OCI-LY1 (cell line): ENCODE data around the gene ANKRD13B.
"Not testable (repeated sequence)": the region's sequence is repeated elsewhere in the genome, so short reads cannot be mapped to it uniquely, and the experiment has no call there.

Experiments used
- H2AFZ ChIP-seq: fragments of 200-600 bp; sonication (generic), shearing (Covaris generic); 2 replicates; pipeline ENCODE4 v1.6.0; 2014; ENCODE audit warnings: antibody characterized with exemption, mild to moderate bottlenecking, low read length
- H3F3A ChIP-seq: fragments of 200-600 bp; sonication (generic), shearing (Covaris generic); 2 replicates; pipeline ENCODE4 v1.6.0; 2014; ENCODE audit warnings: mild to moderate bottlenecking, antibody characterized with exemption, low read length, moderate library complexity; ENCODE audit not compliant: insufficient read depth
- H3K27ac ChIP-seq: fragments of 200-600 bp; sonication (generic); 2 replicates; pipeline ENCODE4 v1.5.1; 2014; ENCODE audit warnings: low read length, mixed run types, mild to moderate bottlenecking, low read depth; ENCODE audit not compliant: poor library complexity, severe bottlenecking
- H3K27me3 ChIP-seq: fragments of 200-600 bp; sonication (generic); 2 replicates; pipeline ENCODE4 v1.6.0; 2014; ENCODE audit warnings: antibody characterized with exemption, mild to moderate bottlenecking, low read length, moderate library complexity; ENCODE audit not compliant: insufficient read depth
- H3K36me3 ChIP-seq: fragments of 200-600 bp; sonication (generic); 2 replicates; pipeline ENCODE4 v1.6.1; 2014; ENCODE audit warnings: mild to moderate bottlenecking, antibody characterized with exemption, low read length, moderate library complexity, mixed read lengths; ENCODE audit not compliant: insufficient read depth
- H3K4me1 ChIP-seq: fragments of 200-600 bp; sonication (generic); 2 replicates; pipeline ENCODE4 v1.5.1; 2014; ENCODE audit warnings: mild to moderate bottlenecking, low read length, moderate library complexity; ENCODE audit not compliant: insufficient read depth, severe bottlenecking
- H3K4me2 ChIP-seq: fragments of 200-600 bp; sonication (generic), shearing (Covaris generic); 2 replicates; pipeline ENCODE4 v1.6.1; 2014; ENCODE audit warnings: low read length
- H3K4me3 ChIP-seq: fragments of 200-600 bp; sonication (generic); 2 replicates; pipeline ENCODE4 v1.5.1; 2014; ENCODE audit warnings: low read length, low read depth, mild to moderate bottlenecking, mixed read lengths; ENCODE audit not compliant: poor library complexity, severe bottlenecking
- H3K79me2 ChIP-seq: fragments of 200-600 bp; shearing (Covaris generic); 2 replicates; pipeline ENCODE4 v1.6.1; 2016; ENCODE audit warnings: mixed run types, low read length, mixed read lengths; ENCODE audit not compliant: insufficient read depth
- H3K9ac ChIP-seq: fragments of 200-600 bp; sonication (generic), shearing (Covaris generic); 2 replicates; pipeline ENCODE4 v1.6.1; 2014; ENCODE audit warnings: mild to moderate bottlenecking, low read length, mixed read lengths
- H3K9me2 ChIP-seq: fragments of 200-600 bp; sonication (generic), shearing (Covaris generic); 2 replicates; pipeline ENCODE4 v1.6.1; 2014; ENCODE audit warnings: low read depth, mild to moderate bottlenecking, low read length, mixed read lengths
- H3K9me3 ChIP-seq: fragments of 200-600 bp; shearing (Covaris generic); 2 replicates; pipeline ENCODE4 v1.6.1; 2014; ENCODE audit warnings: low read length, mixed read lengths
- H4K20me1 ChIP-seq: fragments of 200-600 bp; sonication (generic), shearing (Covaris generic); 2 replicates; pipeline ENCODE4 v1.6.0; 2016; ENCODE audit warnings: mild to moderate bottlenecking, low read length; ENCODE audit not compliant: insufficient read depth
- CTCF ChIP-seq: fragments of 200-600 bp; sonication (generic), shearing (Covaris generic); IDR thresholded peaks from 2 replicates; pipeline ENCODE4 v1.5.1; 2017; ENCODE audit warnings: mild to moderate bottlenecking, antibody characterized with exemption, low read length, moderate library complexity, mixed read lengths
- EZH2 ChIP-seq: fragments of 200-600 bp; sonication (generic), shearing (Covaris generic); IDR thresholded peaks from 2 replicates; pipeline ENCODE4 v1.8.0; 2017; ENCODE audit warnings: borderline replicate concordance, mixed run types, mild to moderate bottlenecking, antibody characterized with exemption, low read length, moderate library complexity, mixed read lengths

Gene ANKRD13B

GRCh38 chr17:29649359-29649758, 56.4 kb downstream of the ANKRD13B start:
- Histone ChIP-seq H3K4me2 (no peak overlapping the region), H3K9ac (no peak overlapping the region), H3K9me3 (no peaks in the 10 kb centered on the region), H3K4me1 (peaks cover under 1% of the 10 kb centered on the region), H3K4me3 (no peak overlapping the region), H3K36me3 (peaks cover 78% of the 10 kb centered on the region), H3K9me2 (no peaks in the 10 kb centered on the region), H3F3A (no peaks in the 10 kb centered on the region), H3K27me3 (no peaks in the 10 kb centered on the region), H4K20me1 (no peaks in the 10 kb centered on the region), H2AFZ (no peak overlapping the region), H3K79me2 (no peaks in the 10 kb centered on the region), H3K27ac (no peak overlapping the region)
- TF ChIP-seq EZH2 = no peak
- no peak for TF ChIP-seq CTCF

DNA sequence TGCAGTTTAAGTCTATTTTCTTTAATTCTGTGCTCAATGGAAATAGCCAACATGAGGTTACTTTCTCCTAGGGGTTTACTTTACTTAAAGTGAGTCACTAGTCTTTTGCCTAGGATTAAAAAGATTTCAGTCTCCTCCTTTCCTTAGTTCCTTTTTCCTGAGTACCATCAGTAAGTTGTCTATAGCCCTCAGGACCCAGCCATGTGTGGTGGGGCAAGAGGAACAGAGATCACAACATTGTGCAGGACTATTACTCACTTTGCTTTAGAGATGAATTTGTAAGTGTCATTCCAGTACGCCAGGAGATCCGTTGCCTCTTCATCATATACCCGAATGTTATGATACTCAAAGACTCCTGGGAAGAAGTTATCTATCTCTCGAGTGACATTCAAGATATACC, 57.5 kb downstream of the ANKRD13B start:
- Histone ChIP-seq H3K27me3 (no peaks in the 10 kb centered on the region), H3K36me3 (peaks cover 78% of the 10 kb centered on the region), H3F3A (no peaks in the 10 kb centered on the region), H3K9me2 (no peaks in the 10 kb centered on the region), H3K9ac (no peak overlapping the region), H4K20me1 (no peaks in the 10 kb centered on the region), H3K27ac (no peak overlapping the region), H2AFZ (no peak overlapping the region), H3K4me2 (no peak overlapping the region), H3K4me1 (no peaks in the 10 kb centered on the region), H3K79me2 (no peaks in the 10 kb centered on the region), H3K9me3 (no peaks in the 10 kb centered on the region), H3K4me3 (no peak overlapping the region)
- TF ChIP-seq CTCF = no peak
- no peak for TF ChIP-seq EZH2

DNA sequence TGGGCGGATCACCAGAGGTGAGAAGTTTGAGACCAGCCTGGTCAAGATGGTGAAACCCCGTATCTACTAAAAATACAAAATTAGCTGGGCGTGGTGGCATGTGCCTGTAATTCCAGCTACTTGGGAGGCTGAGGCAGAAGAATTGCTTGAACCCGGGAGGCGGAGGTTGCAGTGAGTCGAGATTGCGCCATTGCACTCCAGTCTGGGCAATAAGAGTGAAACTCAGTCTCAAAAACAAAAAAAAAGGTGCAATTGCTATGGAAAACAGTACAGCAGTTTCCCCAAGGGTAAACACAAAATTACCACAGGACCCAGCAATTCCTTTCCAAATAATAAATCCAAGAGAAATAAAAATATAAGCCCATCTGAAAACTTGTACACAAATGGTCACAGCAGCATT, 59.0 kb downstream of the ANKRD13B start:
- not testable (repeated sequence) for H3F3A ChIP-seq, H3K4me3 ChIP-seq, H3K79me2 ChIP-seq, H3K9me3 ChIP-seq, H4K20me1 ChIP-seq, H3K27me3 ChIP-seq, H3K9ac ChIP-seq, H3K9me2 ChIP-seq, H3K4me1 ChIP-seq, H3K27ac ChIP-seq, H2AFZ ChIP-seq, H3K4me2 ChIP-seq
- peaks cover 83% of the 10 kb centered on the region for H3K36me3 ChIP-seq

DNA sequence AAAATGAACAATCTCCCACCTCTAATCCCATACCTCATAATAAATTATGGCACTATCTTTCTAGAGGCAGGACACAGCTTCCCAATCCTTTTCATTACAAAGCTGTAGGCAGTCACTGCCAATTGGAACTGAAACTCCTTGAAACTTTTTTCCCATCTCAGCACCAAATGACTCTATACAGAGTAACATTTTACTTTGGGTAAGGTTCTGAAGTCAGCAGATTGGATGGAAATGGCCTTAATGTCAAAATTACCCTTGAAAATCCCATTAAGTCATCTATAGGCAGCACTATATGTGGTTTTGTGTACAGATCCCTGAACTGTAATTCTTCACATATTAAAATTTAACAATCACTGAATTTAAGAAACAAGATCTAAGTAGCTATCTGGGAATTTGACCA, 60.0 kb downstream of the ANKRD13B start:
- no peaks in the 10 kb centered on the region for H3K27me3 ChIP-seq
- no peak overlapping the region for H3K4me2 ChIP-seq
- H3K4me1 ChIP-seq = no peaks in the 10 kb centered on the region
- no peak for TF ChIP-seq EZH2
- no peaks in the 10 kb centered on the region for H3F3A ChIP-seq
- H3K9ac ChIP-seq = no peak overlapping the region
- H3K9me3 ChIP-seq = no peaks in the 10 kb centered on the region
- no peaks in the 10 kb centered on the region for H3K9me2 ChIP-seq
- peaks cover 83% of the 10 kb centered on the region for H3K36me3 ChIP-seq
- H3K4me3 ChIP-seq = no peak overlapping the region
- no peaks in the 10 kb centered on the region for H4K20me1 ChIP-seq
- no peak overlapping the region for H2AFZ ChIP-seq
- no peak overlapping the region for H3K27ac ChIP-seq
- no peaks in the 10 kb centered on the region for H3K79me2 ChIP-seq
